HEK293 (cell line): ENCODE measurements around the gene CRACR2A.

Source experiments
- CTCF ChIA-PET: fragments of 350-600 bp; formaldehyde crosslinking; extraction: SDS; loops from one replicate; lab custom pipeline; 2021; ENCODE audit warnings: antibody characterized with exemption; lab: Yijun Ruan, JAX
- POLR2A ChIA-PET: fragments of 300-600 bp; formaldehyde crosslinking; extraction: SDS; loops from one replicate; lab custom pipeline; 2020; ENCODE audit warnings: antibody characterized with exemption, inconsistent platforms; lab: Yijun Ruan, JAX
- H3K27ac ChIP-seq: fragments of 200-500 bp; sonication (Bioruptor generic); 2 replicates; pipeline ENCODE4 v1.5.1; 2014; ENCODE audit warnings: low read depth, low read length, control low read depth, inconsistent platforms; ENCODE audit errors: extremely low read depth
- H3K36me3 ChIP-seq, 2 experiments: fragments of 200-500 bp in 1 of 2; sonication (Bioruptor generic) in 1 of 2; 1 replicate in 1 of 2; 2 replicates in 1 of 2; pipeline ENCODE4 v1.5.1; 2014 to 2017; ENCODE audit warnings: inconsistent platforms in 2 of 2, low read length in 2 of 2; ENCODE audit not compliant: control insufficient read depth in 2 of 2, insufficient read depth in 1 of 2
- H3K4me1 ChIP-seq: fragments of 200-500 bp; sonication (Bioruptor generic); 2 replicates; pipeline ENCODE4 v1.5.1; 2014; ENCODE audit warnings: mild to moderate bottlenecking, low read length, inconsistent platforms; ENCODE audit not compliant: control insufficient read depth, insufficient read depth
- H3K4me3 ChIP-seq: 2 replicates; pipeline ENCODE4 v1.5.1; 2011; ENCODE audit warnings: low read depth, mild to moderate bottlenecking, control low read depth, low read length, moderate library complexity
- H3K9me3 ChIP-seq: fragments of 200-500 bp; sonication (Bioruptor generic); 2 replicates; pipeline ENCODE4 v1.5.1; 2014; ENCODE audit warnings: low read depth, low read length, inconsistent platforms; ENCODE audit not compliant: control insufficient read depth, insufficient read depth
- ZNF302 ChIP-seq: fragments of 450-650 bp; formaldehyde crosslinking; IDR thresholded peaks from 2 replicates; pipeline ENCODE4 v1.5.1; 2016; ENCODE audit warnings: missing biosample characterization, missing genetic modification characterization, low read depth
- ZNF354C ChIP-seq: fragments of 450-650 bp; formaldehyde crosslinking; IDR thresholded peaks from 2 replicates; pipeline ENCODE4 v1.5.1; 2016; ENCODE audit warnings: missing biosample characterization, missing genetic modification characterization, low read depth, borderline replicate concordance
- ZNF514 ChIP-seq: fragments of 450-650 bp; formaldehyde crosslinking; IDR thresholded peaks from 2 replicates; pipeline ENCODE4 v1.5.1; 2016; ENCODE audit warnings: missing biosample characterization, missing genetic modification characterization
- ZNF521 ChIP-seq: fragments of 450-650 bp; formaldehyde crosslinking; IDR thresholded peaks from 2 replicates; pipeline ENCODE4 v1.5.1; 2017; ENCODE audit warnings: missing biosample characterization, mild to moderate bottlenecking, missing genetic modification characterization
- ZNF555 ChIP-seq: fragments of 450-650 bp; formaldehyde crosslinking; conservative IDR thresholded peaks from 2 replicates; pipeline ENCODE4 v1.5.1; 2017; ENCODE audit warnings: missing biosample characterization, mild to moderate bottlenecking, missing genetic modification characterization, inconsistent platforms
- ZNF610 ChIP-seq: fragments of 450-650 bp; formaldehyde crosslinking; IDR thresholded peaks from 2 replicates; pipeline ENCODE4 v1.5.1; 2016; ENCODE audit warnings: missing biosample characterization, missing genetic modification characterization, borderline replicate concordance
- ZNF76 ChIP-seq: fragments of 450-650 bp; formaldehyde crosslinking; IDR thresholded peaks from 2 replicates; pipeline ENCODE4; 2016; ENCODE audit warnings: low read depth, missing biosample characterization, missing genetic modification characterization, borderline replicate concordance
- ZNF785 ChIP-seq: fragments of 450-650 bp; formaldehyde crosslinking; IDR thresholded peaks from 2 replicates; pipeline ENCODE4 v1.5.1; 2016; ENCODE audit warnings: missing biosample characterization, missing genetic modification characterization
- ZNF791 ChIP-seq: fragments of 450-650 bp; formaldehyde crosslinking; IDR thresholded peaks from 2 replicates; pipeline ENCODE4 v1.5.1; 2016; ENCODE audit warnings: missing biosample characterization, missing genetic modification characterization
- TF ChIP-seq, protein P1 (sequence below): fragments of 450-650 bp; formaldehyde crosslinking; IDR thresholded peaks from 2 replicates; pipeline ENCODE4 v1.5.1; 2016; ENCODE audit warnings: missing biosample characterization, missing genetic modification characterization, borderline replicate concordance
- TF ChIP-seq, protein P2 (sequence below): fragments of 450-650 bp; IDR thresholded peaks from 2 replicates; pipeline ENCODE4 v1.5.1; 2018; ENCODE audit warnings: missing biosample characterization, missing genetic modification characterization
- TF ChIP-seq, protein P3 (sequence below): fragments of 450-650 bp; formaldehyde crosslinking; IDR thresholded peaks from 2 replicates; pipeline ENCODE4 v1.5.1; 2017; ENCODE audit warnings: missing biosample characterization, mild to moderate bottlenecking, missing genetic modification characterization, moderate library complexity
- TF ChIP-seq, protein P4 (sequence below): fragments of 450-650 bp; formaldehyde crosslinking; conservative IDR thresholded peaks from 2 replicates; pipeline ENCODE4 v1.5.1; 2016; ENCODE audit warnings: low read depth, missing biosample characterization, missing genetic modification characterization
- TF ChIP-seq, protein P5 (sequence below): fragments of 450-650 bp; formaldehyde crosslinking; IDR thresholded peaks from 2 replicates; pipeline ENCODE4 v1.5.1; 2016; ENCODE audit warnings: missing biosample characterization, missing genetic modification characterization
- TF ChIP-seq, protein P6 (sequence below): fragments of 450-650 bp; formaldehyde crosslinking; IDR thresholded peaks from 2 replicates; pipeline ENCODE4 v1.5.1; 2016; ENCODE audit warnings: missing biosample characterization, missing genetic modification characterization

The CRACR2A gene

DNA sequence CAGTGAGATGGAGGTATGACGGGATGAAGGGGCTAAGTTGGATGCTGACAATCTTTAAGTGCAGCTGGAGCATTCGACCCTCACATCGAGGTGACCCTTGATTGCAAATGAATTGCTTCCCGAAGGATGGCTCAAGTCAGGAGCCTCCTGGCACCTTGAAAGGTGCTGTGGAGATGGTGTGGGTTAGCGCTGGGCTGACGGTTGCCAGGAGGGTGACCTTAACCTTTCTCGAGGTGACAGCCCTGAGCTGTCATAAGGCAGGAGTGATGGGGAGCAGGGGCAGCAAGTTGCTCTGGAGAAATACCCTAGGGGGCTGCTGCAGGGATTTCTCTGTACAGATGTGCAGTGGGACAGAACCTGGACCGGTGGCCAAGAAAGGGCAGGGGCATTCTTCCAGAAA lies 122.8 kb downstream of the CRACR2A start (continued):
- TF ChIP-seq, protein P1, sequence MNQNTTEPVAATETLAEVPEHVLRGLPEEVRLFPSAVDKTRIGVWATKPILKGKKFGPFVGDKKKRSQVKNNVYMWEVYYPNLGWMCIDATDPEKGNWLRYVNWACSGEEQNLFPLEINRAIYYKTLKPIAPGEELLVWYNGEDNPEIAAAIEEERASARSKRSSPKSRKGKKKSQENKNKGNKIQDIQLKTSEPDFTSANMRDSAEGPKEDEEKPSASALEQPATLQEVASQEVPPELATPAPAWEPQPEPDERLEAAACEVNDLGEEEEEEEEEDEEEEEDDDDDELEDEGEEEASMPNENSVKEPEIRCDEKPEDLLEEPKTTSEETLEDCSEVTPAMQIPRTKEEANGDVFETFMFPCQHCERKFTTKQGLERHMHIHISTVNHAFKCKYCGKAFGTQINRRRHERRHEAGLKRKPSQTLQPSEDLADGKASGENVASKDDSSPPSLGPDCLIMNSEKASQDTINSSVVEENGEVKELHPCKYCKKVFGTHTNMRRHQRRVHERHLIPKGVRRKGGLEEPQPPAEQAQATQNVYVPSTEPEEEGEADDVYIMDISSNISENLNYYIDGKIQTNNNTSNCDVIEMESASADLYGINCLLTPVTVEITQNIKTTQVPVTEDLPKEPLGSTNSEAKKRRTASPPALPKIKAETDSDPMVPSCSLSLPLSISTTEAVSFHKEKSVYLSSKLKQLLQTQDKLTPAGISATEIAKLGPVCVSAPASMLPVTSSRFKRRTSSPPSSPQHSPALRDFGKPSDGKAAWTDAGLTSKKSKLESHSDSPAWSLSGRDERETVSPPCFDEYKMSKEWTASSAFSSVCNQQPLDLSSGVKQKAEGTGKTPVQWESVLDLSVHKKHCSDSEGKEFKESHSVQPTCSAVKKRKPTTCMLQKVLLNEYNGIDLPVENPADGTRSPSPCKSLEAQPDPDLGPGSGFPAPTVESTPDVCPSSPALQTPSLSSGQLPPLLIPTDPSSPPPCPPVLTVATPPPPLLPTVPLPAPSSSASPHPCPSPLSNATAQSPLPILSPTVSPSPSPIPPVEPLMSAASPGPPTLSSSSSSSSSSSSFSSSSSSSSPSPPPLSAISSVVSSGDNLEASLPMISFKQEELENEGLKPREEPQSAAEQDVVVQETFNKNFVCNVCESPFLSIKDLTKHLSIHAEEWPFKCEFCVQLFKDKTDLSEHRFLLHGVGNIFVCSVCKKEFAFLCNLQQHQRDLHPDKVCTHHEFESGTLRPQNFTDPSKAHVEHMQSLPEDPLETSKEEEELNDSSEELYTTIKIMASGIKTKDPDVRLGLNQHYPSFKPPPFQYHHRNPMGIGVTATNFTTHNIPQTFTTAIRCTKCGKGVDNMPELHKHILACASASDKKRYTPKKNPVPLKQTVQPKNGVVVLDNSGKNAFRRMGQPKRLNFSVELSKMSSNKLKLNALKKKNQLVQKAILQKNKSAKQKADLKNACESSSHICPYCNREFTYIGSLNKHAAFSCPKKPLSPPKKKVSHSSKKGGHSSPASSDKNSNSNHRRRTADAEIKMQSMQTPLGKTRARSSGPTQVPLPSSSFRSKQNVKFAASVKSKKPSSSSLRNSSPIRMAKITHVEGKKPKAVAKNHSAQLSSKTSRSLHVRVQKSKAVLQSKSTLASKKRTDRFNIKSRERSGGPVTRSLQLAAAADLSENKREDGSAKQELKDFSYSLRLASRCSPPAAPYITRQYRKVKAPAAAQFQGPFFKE (tag by site-specific recombination) = no peak
- TF ChIP-seq, protein P2, sequence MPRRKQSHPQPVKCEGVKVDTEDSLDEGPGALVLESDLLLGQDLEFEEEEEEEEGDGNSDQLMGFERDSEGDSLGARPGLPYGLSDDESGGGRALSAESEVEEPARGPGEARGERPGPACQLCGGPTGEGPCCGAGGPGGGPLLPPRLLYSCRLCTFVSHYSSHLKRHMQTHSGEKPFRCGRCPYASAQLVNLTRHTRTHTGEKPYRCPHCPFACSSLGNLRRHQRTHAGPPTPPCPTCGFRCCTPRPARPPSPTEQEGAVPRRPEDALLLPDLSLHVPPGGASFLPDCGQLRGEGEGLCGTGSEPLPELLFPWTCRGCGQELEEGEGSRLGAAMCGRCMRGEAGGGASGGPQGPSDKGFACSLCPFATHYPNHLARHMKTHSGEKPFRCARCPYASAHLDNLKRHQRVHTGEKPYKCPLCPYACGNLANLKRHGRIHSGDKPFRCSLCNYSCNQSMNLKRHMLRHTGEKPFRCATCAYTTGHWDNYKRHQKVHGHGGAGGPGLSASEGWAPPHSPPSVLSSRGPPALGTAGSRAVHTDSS = no peak
- TF ChIP-seq ZNF610 = no peak
- TF ChIP-seq ZNF555 (tag by site-specific recombination) = no peak
- TF ChIP-seq, protein P3, sequence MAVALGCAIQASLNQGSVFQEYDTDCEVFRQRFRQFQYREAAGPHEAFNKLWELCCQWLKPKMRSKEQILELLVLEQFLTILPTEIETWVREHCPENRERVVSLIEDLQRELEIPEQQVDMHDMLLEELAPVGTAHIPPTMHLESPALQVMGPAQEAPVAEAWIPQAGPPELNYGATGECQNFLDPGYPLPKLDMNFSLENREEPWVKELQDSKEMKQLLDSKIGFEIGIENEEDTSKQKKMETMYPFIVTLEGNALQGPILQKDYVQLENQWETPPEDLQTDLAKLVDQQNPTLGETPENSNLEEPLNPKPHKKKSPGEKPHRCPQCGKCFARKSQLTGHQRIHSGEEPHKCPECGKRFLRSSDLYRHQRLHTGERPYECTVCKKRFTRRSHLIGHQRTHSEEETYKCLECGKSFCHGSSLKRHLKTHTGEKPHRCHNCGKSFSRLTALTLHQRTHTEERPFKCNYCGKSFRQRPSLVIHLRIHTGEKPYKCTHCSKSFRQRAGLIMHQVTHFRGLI (tag by site-specific recombination) = no peak
- no peak for TF ChIP-seq ZNF302 (tag by site-specific recombination)
- TF ChIP-seq, protein P4, sequence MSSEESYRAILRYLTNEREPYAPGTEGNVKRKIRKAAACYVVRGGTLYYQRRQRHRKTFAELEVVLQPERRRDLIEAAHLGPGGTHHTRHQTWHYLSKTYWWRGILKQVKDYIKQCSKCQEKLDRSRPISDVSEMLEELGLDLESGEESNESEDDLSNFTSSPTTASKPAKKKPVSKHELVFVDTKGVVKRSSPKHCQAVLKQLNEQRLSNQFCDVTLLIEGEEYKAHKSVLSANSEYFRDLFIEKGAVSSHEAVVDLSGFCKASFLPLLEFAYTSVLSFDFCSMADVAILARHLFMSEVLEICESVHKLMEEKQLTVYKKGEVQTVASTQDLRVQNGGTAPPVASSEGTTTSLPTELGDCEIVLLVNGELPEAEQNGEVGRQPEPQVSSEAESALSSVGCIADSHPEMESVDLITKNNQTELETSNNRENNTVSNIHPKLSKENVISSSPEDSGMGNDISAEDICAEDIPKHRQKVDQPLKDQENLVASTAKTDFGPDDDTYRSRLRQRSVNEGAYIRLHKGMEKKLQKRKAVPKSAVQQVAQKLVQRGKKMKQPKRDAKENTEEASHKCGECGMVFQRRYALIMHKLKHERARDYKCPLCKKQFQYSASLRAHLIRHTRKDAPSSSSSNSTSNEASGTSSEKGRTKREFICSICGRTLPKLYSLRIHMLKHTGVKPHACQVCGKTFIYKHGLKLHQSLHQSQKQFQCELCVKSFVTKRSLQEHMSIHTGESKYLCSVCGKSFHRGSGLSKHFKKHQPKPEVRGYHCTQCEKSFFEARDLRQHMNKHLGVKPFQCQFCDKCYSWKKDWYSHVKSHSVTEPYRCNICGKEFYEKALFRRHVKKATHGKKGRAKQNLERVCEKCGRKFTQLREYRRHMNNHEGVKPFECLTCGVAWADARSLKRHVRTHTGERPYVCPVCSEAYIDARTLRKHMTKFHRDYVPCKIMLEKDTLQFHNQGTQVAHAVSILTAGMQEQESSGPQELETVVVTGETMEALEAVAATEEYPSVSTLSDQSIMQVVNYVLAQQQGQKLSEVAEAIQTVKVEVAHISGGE (tag by site-specific recombination) = no peak
- no peak for TF ChIP-seq ZNF521 (tag by site-specific recombination)
- no peak for TF ChIP-seq ZNF354C
- TF ChIP-seq ZNF791 (tag by site-specific recombination) = no peak

DNA sequence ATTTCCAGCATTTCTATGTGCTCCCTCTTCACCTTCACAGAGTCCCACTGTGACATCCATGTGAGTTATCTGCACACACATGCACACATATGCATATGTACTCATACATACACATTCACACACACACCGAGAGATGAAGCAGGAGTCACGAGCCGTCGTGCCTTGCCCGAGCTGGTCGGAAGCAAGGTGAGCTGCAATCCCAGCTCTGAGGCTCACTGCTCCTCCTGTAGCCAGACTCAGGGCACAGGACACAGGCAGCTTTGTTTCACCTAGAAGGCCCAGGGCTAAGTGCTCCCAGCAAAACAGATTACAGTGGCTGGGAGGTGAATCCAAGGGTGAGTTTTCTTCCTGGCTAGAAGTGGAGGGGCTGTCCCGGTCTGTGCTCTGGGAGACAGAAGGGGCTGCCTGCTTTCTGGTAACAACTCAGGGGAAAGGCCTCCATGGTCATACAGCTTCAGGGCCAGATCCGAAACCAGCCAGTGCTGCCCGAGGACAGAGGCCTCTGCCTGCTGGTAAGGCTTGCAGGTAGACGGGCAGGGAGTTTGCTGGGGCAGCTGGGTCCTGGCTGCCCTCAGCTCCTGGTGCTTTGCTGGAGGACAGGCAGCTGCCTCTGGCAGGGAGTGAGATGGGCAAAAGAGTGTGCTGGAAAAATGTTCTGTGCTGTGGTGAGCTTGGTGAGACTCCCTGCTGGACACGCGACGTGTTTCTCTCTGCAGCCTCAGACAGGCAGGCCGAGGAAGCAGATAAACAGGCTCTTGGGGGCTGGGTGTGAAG lies 123.7 kb downstream of the CRACR2A start:
- Histone ChIP-seq H3K4me3 (no peak overlapping the region), H3K4me1 (no peaks in the 10 kb centered on the region), H3K9me3 (no peaks in the 10 kb centered on the region), H3K36me3 (no peaks in the 10 kb centered on the region), H3K27ac (no peak overlapping the region)
- TF ChIP-seq, protein P5, sequence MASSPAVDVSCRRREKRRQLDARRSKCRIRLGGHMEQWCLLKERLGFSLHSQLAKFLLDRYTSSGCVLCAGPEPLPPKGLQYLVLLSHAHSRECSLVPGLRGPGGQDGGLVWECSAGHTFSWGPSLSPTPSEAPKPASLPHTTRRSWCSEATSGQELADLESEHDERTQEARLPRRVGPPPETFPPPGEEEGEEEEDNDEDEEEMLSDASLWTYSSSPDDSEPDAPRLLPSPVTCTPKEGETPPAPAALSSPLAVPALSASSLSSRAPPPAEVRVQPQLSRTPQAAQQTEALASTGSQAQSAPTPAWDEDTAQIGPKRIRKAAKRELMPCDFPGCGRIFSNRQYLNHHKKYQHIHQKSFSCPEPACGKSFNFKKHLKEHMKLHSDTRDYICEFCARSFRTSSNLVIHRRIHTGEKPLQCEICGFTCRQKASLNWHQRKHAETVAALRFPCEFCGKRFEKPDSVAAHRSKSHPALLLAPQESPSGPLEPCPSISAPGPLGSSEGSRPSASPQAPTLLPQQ (tag by site-specific recombination) = no peak
- TF ChIP-seq ZNF785 (tag by site-specific recombination) (no peak), ZNF76 (tag by site-specific recombination) (no peak), ZNF514 (tag by site-specific recombination) (no peak)
- TF ChIP-seq, protein P6, sequence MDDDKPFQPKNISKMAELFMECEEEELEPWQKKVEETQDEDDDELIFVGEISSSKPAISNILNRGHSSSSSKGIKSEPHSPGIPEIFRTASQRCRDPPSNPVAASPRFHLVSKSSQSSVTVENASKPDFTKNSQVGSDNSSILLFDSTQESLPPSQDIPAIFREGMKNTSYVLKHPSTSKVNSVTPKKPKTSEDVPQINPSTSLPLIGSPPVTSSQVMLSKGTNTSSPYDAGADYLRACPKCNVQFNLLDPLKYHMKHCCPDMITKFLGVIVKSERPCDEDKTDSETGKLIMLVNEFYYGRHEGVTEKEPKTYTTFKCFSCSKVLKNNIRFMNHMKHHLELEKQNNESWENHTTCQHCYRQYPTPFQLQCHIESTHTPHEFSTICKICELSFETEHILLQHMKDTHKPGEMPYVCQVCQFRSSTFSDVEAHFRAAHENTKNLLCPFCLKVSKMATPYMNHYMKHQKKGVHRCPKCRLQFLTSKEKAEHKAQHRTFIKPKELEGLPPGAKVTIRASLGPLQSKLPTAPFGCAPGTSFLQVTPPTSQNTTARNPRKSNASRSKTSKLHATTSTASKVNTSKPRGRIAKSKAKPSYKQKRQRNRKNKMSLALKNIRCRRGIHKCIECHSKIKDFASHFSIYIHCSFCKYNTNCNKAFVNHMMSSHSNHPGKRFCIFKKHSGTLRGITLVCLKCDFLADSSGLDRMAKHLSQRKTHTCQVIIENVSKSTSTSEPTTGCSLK (tag by site-specific recombination) = no peak
- ChIA-PET CTCF (no interaction called here), POLR2A (no interaction called here)
